HG03378 (cell line): ENCODE results near the gene LPAR2.

ENCODE experiments used
- ATAC-seq: cut with Tn5 transposase; IDR thresholded peaks from one replicate; pipeline ENCODE4 v1.9.1; 2021; ENCODE audit warnings: mild to moderate bottlenecking, moderate library complexity; ENCODE audit not compliant: unreplicated experiment

Gene LPAR2

DNA sequence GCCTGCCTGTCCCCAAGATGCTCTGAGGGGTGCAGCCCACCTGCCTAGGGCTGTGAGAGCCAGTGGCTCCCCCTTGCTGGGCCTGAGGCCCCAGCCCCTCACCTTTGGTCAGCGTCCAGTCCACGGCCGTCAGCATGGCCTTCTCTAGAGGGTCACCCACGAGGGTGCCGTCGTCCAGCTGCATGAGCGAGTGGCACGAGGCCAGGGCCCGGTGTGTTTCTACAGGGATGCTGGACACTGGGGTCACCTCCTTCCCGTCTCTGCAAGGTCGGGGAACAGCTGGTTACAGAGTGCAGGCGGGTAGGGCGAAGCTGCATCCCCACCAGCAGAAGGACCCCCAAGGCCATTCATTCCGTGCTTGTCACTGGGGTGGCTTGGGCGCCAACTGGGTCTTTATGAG, 26.4 kb upstream of the LPAR2 start:
- no peak for ATAC-seq

GRCh38 chr19:19653597-19654147, 25.7 kb upstream of the LPAR2 start:
- ATAC-seq = no peak

GRCh38 chr19:19652482-19653295, 24.7 kb upstream of the LPAR2 start:
- ATAC-seq = no peak

DNA sequence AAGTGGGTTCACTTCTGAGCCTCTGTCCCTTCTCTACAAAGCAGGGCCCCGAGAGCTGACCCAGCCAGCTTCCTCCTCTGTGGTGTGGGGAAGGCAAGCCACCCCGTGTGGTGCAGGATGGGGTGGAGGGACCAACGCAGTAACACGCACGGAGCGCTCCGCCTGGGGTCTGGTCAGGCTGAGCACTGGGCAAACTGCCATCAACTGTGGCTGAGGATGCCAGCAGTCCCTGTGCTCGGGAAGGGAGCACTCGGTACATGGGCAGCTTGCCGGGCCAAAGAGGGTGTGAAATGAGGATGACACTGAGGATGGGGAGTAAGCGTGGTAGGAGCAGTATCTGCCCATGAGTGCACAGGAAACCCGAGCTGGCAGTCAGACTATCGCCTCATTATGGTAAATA, 23.1 kb upstream of the LPAR2 start:
- ATAC-seq = no peak

DNA sequence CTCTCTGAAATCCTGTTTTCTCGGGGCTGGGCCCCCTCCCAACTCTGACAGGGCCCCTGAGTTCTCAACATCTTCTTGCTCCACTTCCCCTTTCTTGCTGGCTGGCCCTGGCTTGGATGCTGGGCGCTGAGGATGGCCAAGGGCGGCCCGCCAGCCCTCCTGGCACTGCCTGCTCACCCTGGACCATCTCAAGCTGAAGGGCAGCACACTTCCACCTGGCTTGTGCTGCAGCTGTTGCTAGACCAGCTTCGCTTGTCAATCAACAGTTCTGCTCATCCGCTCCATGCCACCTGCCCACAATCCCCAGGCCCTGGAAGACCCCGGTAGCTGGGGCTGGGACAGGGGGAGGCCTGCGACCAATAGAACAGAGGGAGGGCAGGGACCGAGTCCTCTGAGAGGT, 22.3 kb upstream of the LPAR2 start:
- ATAC-seq = no peak

GRCh38 chr19:19649580-19649995, 21.6 kb upstream of the LPAR2 start:
- no peak for ATAC-seq

- no peak for ATAC-seq
Observed at GRCh38 chr19:19649155-19649554, 21.1 kb upstream of the LPAR2 start.

DNA sequence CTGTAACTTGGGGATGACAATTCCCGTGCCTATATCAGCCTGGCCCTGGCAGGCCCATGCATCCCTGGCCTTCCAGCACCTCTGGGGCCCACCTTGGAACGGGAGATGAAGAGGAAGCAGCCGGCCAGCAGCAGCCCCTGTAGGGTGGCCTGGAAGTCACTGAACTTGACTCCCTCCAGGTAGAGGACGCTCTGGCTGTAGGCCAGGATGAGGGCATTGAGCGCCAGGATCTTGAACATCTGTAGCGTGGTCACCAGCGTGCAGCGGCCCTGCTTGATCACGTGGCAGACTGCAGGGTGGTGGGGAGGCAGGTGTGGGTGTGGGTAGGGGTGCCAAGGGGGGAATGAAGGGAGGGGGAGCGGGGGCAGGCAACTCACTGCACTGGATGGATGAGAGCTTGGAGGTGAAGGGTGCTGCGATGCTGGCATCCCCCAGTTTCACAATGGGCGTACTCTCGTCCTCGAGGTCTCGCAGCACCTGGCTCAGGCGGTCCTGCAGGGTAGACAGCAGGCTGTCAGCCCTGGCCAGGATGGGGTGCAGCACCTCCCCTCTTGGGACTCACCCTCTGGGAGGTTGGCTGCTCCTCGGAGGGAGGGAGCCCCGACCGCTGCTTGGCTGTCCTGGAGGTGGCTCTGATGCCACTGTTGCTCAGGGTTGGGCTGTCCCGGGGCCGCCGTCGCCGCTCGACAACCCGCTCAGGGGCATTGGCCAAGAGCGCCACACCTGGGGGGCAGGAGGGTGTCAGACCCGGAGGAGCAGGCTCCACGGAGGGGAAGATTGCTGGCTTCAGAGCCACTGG, 19.2 kb upstream of the LPAR2 start:
- no peak for ATAC-seq

- no peak for ATAC-seq
Observed at GRCh38 chr19:19645233-19645870, 17.3 kb upstream of the LPAR2 start.

DNA sequence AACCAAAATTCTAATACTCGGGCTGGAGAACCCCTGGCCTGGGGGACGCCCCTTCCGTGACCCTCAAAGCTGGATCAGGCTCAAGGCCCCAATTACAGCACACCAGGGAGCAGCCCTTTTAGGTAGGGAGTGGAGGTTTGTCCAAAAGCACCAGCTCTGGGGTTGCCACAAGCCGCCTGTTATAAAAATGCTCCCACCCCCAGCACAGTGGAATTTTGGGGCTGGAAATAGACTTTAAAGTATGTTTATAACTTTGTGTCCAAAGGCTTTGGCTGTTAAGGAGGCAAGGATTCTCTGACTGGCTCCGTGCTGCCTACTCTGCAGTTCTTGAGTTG, 16.0 kb upstream of the LPAR2 start:
- ATAC-seq = no peak

DNA sequence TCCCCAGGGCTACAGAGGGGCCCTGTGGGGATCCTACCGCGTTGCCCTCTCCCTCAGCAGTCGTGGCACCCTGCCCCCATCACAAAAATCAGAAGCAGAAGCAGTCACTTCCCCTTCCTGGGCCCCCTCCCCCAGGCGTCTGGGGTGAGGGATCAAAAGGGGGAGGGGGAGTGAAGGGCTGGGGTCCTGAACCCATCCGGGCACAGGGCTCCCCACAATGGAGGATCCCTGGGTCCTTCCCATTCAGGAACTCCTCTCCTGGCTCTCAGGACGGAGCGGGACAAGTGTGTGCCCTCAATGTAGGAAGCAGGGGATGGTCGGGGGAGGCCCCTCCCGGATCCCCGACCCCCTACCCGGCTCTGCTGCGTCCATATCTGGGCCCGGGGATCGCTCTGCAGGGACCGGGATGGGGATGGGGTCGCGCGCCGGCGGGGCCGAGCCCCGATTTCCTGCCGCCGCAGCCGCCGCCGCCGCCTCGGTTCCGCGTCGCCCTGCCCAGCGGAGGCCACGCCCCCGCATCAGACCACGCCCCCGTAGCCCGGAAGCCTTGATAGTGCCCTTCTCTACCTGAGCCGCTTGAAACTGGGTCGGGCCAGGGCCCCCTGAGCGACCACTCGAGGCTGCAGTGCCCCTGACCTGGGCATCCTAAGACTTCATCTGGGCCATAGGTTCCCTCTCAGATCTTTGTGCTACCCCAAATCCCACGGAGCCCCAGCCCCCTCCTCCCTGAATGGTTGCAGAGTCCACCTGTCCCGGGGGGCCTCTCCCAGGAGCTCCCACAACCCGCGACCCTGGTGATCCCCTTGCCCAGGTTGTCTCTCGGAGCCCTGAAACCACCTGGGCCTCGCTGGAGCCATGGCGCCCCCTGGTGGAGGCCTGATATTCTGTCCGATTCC, 15.4 kb upstream of the LPAR2 start, which contains the start of gene GMIP:
Gene GMIP (minus strand): TSS at position 500 of the 896 bp plus-strand sequence. CDS start 128 bp downstream, at position 372.
- ATAC-seq = peak; percentile 58

DNA sequence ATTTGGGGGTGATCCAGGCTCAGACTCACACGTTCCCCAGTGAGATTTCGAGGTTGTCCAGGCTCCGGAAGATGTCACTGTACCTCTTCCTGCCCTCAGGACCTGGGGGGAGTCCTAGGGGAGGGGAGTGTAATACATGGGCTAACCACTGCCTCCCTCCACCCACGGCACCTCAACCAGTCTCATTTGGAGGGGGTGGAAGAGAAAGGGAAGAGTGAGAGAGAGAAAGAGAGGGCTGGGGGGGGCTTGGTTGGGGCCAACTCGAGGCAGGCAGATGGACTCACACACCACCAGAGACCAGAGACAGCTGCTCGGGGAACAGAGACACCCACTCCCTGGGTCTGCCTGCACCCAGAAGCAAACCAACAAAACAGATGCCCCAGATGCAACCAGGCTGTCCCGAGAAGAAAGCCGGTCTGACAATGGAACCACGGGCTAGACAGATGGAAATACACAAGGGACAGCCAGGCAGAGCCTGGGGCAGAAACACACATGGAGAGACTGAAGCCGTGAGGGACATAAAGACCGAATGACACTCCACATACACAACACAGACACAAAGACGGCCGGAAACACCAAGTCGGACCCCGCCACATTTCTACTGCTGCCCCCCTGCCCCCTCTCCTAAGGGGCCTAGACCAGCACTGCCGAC, 14.6 kb upstream of the LPAR2 start:
- ATAC-seq = no peak

GRCh38 chr19:19637523-19638251, 9.7 kb upstream of the LPAR2 start:
- ATAC-seq = no peak

DNA sequence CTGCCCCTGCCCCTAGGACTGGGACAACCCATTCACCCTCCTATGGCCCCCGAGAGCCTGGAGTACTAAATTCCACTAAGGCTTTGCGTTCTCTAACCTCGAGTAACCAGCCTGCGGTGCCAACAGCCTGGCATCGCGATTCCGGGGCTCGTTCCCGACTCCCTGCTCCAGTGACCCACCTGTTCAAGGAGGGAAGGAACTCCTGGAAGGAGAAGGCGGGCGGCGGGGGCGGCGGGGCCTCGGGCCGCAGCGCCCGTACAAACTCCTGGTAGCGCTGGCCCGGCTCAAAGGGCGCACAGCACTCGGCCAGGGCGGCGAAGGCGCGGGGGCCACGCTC, 9.1 kb upstream of the LPAR2 start:
- no peak for ATAC-seq

- no peak for ATAC-seq
Observed at GRCh38 chr19:19636573-19637185, 8.7 kb upstream of the LPAR2 start.

GRCh38 chr19:19635313-19635702, 7.3 kb upstream of the LPAR2 start:
- no peak for ATAC-seq

DNA sequence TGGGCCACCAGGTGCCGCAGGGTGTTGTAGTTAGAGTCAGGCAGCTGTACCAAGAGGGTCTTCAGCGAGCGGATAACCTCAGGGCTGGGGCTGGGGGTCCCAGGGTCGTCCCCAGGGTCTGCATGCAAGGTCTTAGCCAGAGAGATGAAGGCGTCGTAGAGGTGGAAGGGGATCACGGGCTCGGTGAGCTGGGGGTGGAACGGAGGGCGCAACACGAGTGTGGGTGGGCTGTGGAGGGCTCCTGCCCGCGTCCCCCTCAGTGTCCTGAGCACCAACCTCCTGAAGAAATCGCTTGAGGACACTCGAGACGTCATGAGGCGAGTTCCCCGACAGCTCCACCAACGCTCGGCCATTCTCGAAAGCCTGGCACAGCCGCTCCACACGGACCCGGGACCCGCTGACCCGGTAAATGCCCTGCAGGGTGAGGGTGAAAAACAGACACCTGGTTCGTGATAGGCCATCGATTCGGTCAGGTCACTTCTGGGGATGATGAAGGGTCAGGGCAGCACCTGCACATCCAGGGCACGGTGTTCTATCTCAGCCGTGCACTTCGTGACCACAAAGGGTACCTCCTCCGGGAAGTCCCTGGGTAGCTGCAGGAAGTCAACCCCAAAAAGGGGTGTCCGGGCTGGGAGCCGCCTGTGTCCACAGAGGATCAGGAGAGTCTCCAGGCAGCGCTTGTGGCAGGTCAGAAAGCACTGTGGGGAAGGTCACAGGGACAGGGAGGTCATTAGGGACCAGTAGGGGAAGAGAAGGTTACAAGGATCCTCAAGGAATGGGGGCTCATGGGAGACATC, 6.7 kb upstream of the LPAR2 start:
- no peak for ATAC-seq
